Left cardiac atrium (tissue), 4 donors: ENCODE data around the gene POLR3K. TPM values are rescaled to one million over a fixed set of nuclear protein-coding genes. Genes with fewer than 3 reads are reported as not detected.
A peak's percentile ranks its signal among the peaks of the same experiment; 100 is the strongest.

ENCODE experiments used
- ATAC-seq, 2 donors: fragments of 200-7000 bp; cut with Tn5 transposase; one replicate each; pipeline ENCODE4 v1.9.1; 2020; ENCODE audit warnings: mild to moderate bottlenecking in 2 of 2, moderate library complexity in 2 of 2
- DNase-seq: peaks from one replicate; pipeline ENCODE4 v3.0.0-alpha.2; 2020
- intact Hi-C, 2 donors: fragments of 100-400 bp; cut with DNase I; formaldehyde crosslinking; loops; one replicate each; pipeline versions ENCODE4 v1.14.1 to v1.15.1; 2022 to 2023
- total RNA-seq, 2 donors: library from RNA; stranded (reverse); fragmentation: NEBNext Ultra II Directional; extraction: Animal tissue kit (Norgen Biotek cat#: 25700); gene quantifications; one replicate each; pipeline ENCODE4 v1.2.1, GENCODE V29; 2021
- donor health status: DM: no; HTN: yes; CAD: no.
- donor health status: DM: no; HTN: yes; CAD: no; lungs with severe emphysema.
- donor health status: DM: yes; HTN: yes; CAD: no.
- donor health status: Dilated cardiomyopathy.

Gene POLR3K
- total RNA-seq, 2 donors from 2014 or later = 11.4 to 11.7 TPM

- DNase-seq = no peak
- intact Hi-C loops = no loop called here
- no peak for ATAC-seq
Measured at GRCh38 chr16:83060-83603, 29.7 kb upstream of the POLR3K start.

- ATAC-seq (no peak), DNase-seq (no peak)
- intact Hi-C loops = no loop called here
Measured at GRCh38 chr16:79151-80054, 26.0 kb upstream of the POLR3K start.

GRCh38 chr16:78444-79150, 25.2 kb upstream of the POLR3K start:
- ATAC-seq (peak in 1 of 2 donors; percentile 8), DNase-seq (peak; percentile 68)
- intact Hi-C loops = no loop called here

- intact Hi-C loops = no loop called here
- ATAC-seq = peak; percentile 78 to 81
- DNase-seq = peak; percentile 91
Measured at GRCh38 chr16:77807-78443, 24.5 kb upstream of the POLR3K start, which contains the start of gene MPG. Gene MPG, plus strand, starts transcription at chr16:78225. Its CDS starts 85 bp downstream, at chr16:78310.

GRCh38 chr16:77273-77806, 23.9 kb upstream of the POLR3K start:
- DNase-seq = peak; percentile 77
- intact Hi-C loops = no loop called here
- ATAC-seq = peak; percentile 24 to 54

- DNase-seq (peak; percentile 88), ATAC-seq (peak; percentile 16 to 63)
- intact Hi-C loops = no loop called here
Measured at GRCh38 chr16:76535-77272, 23.3 kb upstream of the POLR3K start.

- DNase-seq = peak; percentile 84
- intact Hi-C loops = no loop called here
- peak; percentile 8 to 11 for ATAC-seq
Measured at GRCh38 chr16:75580-76501, 22.4 kb upstream of the POLR3K start.

- ATAC-seq = no peak
- no peak for DNase-seq
- intact Hi-C loops = no loop called here
Measured at GRCh38 chr16:74747-75334, 21.4 kb upstream of the POLR3K start.

- ATAC-seq (peak; percentile 1 to 17), DNase-seq (peak; percentile 62)
- intact Hi-C loops = no loop called here
Measured at GRCh38 chr16:74051-74746, 20.8 kb upstream of the POLR3K start.

- peak; percentile 48 to 70 for ATAC-seq
- peak; percentile 79 for DNase-seq
- intact Hi-C loops = no loop called here
Measured at GRCh38 chr16:72561-73548, 19.4 kb upstream of the POLR3K start, which contains the start of gene RHBDF1. Gene RHBDF1, minus strand, starts transcription at chr16:72631. Its CDS starts 7,616 bp downstream, at chr16:65015.

GRCh38 chr16:71540-72401, 18.4 kb upstream of the POLR3K start:
- ATAC-seq (peak; percentile 16 to 21), DNase-seq (peak; percentile 85)
- intact Hi-C loops = no loop called here

GRCh38 chr16:71210-71539, 17.8 kb upstream of the POLR3K start:
- DNase-seq = no peak
- intact Hi-C loops = no loop called here
- ATAC-seq = no peak

- intact Hi-C loops = no loop called here
- ATAC-seq (no peak), DNase-seq (no peak)
Measured at GRCh38 chr16:69181-69580, 15.8 kb upstream of the POLR3K start.
